Heart left ventricle (tissue), 13 donors: ENCODE measurements around the gene CNTNAP5.

Experiments used
- POLR2A ChIP-seq, 2 donors: fragments of 450-650 bp; IDR thresholded peaks; one replicate each; pipeline ENCODE4 v1.6.1; 2017; ENCODE audit warnings: antibody characterized with exemption in 2 of 2, mild to moderate bottlenecking in 2 of 2, moderate library complexity in 2 of 2
- TF ChIP-seq, protein P1 (sequence below), 12 donors: fragments of 200-600 bp; sonication (generic) in 4 of 12; IDR thresholded peaks; one replicate each; pipeline versions ENCODE4 v1.5.0 to v1.8.0; 2018 to 2022; ENCODE audit warnings: antibody characterized with exemption in 12 of 12, mild to moderate bottlenecking in 5 of 12
- donor health status: ischemic (EF 13 %, LVEDD 7.1; RV severe dilation, severe dysfunction).
- donor health status: DM: no; HTN: yes; CAD: no.
- donor health status: DM: no; HTN: no; CAD: no.
- donor health status: ischemic (EF 25% LVEDD 6.9; RV normal size, moderate dysfunction).
- donor health status: ischemic (EF 25% LVEDD 5.7; RV mildly dilated, moderate dysfunction).
- donor health status: ischemic (EF 35%, LVEDD 5.7; RV mildly dilated, moderate dysfunction).
- donor health status: nonischemic (EF 11% LVEDD 7.7; RV severe dilation, severe dysfunction).
- donor health status: DM: yes; HTN: yes; CAD: no.
- donor health status: PGD.
- donor health status: ischemic (EF 29% LVEDD 5.4; RV normal size, mild dysfunction).
- donor health status: nonischemic (EF 23%, LVEDD 6.1; RV moderate dilation, normal function).

DNA sequence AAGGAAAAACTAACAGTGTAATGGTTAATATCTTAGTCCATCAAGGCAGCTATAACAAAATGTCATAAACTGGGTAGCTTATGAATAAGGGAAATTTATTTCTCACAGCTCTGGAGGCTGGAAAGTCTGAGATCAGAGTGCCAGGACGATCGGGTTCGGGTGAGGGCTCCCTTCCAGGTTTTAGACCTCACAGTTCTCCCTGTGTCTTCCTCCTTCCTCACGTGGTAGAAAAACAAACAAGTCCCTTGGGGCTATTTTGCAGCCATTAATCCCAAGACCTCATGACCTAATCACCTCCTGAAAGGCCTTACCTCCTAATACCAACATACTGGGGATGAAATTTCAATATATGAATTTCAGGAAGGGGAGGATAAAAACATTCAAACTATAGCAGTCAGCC lies 455.9 kb downstream of the CNTNAP5 start:
- TF ChIP-seq, protein P1, sequence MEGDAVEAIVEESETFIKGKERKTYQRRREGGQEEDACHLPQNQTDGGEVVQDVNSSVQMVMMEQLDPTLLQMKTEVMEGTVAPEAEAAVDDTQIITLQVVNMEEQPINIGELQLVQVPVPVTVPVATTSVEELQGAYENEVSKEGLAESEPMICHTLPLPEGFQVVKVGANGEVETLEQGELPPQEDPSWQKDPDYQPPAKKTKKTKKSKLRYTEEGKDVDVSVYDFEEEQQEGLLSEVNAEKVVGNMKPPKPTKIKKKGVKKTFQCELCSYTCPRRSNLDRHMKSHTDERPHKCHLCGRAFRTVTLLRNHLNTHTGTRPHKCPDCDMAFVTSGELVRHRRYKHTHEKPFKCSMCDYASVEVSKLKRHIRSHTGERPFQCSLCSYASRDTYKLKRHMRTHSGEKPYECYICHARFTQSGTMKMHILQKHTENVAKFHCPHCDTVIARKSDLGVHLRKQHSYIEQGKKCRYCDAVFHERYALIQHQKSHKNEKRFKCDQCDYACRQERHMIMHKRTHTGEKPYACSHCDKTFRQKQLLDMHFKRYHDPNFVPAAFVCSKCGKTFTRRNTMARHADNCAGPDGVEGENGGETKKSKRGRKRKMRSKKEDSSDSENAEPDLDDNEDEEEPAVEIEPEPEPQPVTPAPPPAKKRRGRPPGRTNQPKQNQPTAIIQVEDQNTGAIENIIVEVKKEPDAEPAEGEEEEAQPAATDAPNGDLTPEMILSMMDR (IDR thresholded peaks at IDR 0.05) = no peak
- TF ChIP-seq POLR2A (IDR thresholded peaks at IDR 0.05) = no peak
